GM18505 (cell line): ENCODE measurements around the gene HCFC1R1.
"Not testable (repeated sequence)": the region's sequence is repeated elsewhere in the genome, so short reads cannot be mapped to it uniquely, and the experiment has no call there.

Experiments
- ATAC-seq: cut with Tn5 transposase; IDR thresholded peaks from one replicate; pipeline ENCODE4 v1.9.1; 2021; ENCODE audit not compliant: unreplicated experiment
- POLR2A ChIP-seq: IDR thresholded peaks from 4 replicates; pipeline ENCODE4 v1.6.1; 2011; ENCODE audit warnings: borderline replicate concordance; ENCODE audit not compliant: insufficient read depth, insufficient read length; ENCODE audit errors: extremely low read depth

The HCFC1R1 gene

DNA sequence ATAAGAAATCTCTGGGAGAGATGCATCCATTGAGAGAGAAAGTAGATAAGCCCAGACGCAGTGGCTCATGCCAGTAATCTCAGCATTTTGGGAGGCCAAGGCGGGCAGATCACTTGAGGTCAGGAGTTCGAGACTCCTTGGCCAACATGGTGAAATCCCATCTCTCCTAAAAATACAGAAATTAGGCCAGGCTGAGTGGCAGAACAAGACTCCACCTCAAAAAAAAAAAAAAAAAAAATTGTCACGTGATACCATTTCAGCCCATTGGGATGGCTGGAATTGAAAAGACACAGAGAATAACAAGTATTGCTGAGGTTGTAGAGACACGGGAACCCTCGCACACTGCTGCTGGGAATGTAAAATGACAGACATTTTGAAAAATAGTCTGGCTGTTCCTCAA lies 38.8 kb upstream of the HCFC1R1 start:
- TF ChIP-seq POLR2A = no peak
- ATAC-seq = no peak

DNA sequence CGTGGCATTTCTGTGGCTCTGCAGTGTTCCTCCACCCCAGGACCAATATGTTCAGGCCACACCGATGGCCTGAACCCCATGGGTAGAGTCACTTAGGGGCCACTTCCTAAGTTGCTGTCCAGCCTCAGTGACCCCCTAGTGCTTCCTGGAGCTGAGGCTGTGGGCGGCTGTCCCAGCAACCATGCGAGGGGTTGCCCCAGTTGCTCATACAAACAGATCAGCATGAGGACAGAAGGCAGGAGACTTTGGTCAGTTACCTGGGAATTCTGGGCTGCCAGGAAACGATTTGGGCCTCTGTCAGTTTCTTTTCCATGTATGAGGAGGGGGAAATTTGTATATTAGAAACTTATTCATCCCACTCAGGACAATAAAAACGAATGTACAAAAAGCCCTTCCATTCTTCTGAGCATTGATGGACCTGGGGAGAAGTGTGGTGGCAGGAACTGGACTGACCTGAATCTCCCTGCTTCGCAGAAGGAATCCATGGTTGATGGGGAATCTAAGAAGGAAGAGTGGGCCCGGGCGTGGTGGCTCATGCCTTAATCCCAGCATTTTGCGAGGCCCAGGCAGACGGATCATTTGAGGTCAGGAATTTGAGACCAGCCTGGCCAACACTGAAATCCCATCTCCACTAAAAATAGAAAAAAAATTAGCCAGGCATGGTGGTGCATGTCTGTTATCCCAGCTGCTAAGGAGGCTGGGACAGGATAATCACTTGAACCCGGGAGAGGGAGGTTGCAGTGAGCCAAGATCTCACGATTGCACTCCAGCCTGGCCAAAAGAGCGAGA lies 36.8 kb upstream of the HCFC1R1 start:
- ATAC-seq = no peak
- TF ChIP-seq POLR2A = no peak

DNA sequence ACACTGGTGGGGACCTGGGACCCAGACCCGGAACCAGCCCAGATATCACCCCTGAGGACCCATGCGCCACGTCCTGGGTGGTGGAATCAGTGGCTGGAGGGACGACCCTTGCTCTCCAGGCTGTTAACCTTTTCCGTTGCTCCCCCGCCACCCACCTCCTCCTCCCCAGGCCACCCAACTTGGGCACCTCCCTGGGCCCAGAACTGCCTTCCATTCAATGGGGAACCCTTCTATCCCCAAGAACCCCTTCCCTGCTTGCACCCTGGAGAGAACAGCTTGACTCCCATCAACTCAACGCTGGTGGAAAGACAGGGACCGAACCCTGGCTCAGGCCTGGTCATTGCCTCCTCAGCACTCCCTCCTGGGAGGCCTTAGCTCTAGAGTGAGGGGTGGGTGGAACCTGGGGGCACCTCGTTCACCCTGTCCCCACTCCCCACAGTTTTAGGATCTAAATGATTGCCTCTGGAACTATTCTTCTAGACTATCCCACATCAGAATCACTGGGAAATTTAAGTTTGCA lies 36.0 kb upstream of the HCFC1R1 start:
- TF ChIP-seq POLR2A = no peak
- no peak for ATAC-seq

DNA sequence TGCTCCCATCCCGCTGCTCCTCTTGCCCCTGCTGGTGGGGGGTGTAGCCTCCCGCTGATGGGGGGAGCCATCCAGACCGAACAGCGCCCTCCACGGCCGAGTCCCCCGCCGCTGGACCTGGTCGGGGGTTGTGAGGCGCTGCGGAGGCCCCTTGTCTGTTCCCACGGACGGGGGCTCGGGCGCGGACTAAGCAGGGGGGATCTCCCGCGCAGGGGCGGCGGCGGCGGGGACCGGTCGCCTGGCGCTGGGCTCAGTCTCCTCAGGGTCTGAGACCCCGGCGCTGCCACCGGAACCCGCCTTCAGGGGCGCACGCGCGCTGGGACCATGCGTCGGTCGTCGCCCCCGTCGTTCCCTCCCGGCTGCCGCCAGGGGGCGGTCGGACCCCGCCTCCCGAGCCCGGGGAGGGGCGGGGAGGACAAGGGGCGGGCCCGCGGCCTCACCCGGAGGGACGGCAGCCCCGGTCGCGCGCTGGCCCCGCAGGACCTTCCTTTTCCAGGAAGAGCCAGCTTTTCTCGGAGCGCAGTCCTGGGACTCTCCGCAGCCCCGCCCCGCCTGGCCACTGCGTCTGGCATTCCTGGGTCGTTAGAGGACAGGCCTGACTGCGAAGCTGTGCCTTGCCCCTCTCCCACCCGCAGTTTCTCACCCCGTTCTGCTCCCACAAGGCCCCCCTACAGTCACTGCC lies 35.4 kb upstream of the HCFC1R1 start:
- TF ChIP-seq POLR2A = peak; percentile 62
- peak; percentile 75 for ATAC-seq

DNA sequence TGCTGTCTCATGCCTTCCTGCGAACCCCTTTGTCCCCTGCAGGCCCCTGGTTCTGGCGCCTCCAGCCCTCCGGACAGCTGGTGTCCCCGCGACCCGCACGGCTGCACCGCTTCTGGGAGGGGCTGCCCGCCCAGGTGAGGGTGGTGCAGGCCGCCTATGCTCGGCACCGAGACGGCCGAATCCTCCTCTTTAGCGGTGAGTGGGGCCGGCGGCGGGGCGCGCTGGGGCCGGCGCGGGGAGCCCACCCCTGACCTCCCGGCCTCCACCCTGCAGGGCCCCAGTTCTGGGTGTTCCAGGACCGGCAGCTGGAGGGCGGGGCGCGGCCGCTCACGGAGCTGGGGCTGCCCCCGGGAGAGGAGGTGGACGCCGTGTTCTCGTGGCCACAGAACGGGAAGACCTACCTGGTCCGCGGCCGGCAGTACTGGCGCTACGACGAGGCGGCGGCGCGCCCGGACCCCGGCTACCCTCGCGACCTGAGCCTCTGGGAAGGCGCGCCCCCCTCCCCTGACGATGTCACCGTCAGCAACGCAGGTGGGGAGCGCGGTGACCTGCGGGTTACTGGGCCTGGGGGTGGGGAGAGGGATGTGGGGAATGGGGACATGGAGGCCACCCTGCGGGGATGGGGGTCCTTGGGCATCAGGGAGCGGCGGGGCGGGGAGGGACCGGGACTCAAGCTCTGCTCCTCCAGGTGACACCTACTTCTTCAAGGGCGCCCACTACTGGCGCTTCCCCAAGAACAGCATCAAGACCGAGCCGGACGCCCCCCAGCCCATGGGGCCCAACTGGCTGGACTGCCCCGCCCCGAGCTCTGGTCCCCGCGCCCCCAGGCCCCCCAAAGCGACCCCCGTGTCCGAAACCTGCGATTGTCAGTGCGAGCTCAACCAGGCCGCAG lies 34.6 kb upstream of the HCFC1R1 start:
- TF ChIP-seq POLR2A = no peak
- ATAC-seq = no peak

DNA sequence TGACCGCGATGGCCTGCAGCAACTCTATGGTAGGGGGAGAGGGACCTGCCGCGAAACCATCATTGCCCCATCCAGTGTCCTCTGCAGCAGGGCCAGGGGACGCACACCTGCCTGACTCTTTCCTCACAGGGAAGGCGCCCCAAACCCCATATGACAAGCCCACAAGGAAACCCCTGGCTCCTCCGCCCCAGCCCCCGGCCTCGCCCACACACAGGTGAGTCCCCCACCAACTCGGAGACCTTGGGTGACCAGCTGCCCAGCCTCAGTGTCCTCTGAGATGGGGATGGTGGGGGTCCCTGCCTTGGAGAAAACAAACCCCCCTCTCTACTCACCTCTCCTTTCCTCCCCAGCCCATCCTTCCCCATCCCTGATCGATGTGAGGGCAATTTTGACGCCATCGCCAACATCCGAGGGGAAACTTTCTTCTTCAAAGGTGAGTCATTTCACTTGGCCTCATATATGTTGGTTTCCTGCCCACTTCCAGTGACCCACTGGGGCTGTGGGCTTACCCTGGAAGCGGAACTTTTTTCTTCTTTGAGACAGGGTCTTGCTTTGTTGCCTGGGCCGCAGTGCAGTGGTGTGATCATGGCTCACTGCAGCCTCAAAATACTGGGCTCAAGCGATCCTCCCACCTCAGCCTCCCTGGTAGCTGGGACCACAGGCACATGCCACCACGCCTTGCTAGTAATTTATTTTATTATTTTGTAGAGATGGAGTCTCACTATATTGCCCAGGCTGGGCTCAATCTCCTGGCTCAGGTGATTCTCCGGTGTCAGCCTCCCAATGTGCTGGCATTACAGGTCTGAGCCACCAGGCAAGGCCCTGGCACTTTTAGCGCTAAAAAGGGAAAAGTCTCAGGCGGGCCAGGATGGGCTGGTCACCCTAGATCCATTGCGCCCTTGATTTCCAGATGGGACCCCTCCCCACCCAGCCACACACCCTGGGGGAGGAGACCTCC lies 33.7 kb upstream of the HCFC1R1 start:
- no peak for ATAC-seq
- no peak for TF ChIP-seq POLR2A

DNA sequence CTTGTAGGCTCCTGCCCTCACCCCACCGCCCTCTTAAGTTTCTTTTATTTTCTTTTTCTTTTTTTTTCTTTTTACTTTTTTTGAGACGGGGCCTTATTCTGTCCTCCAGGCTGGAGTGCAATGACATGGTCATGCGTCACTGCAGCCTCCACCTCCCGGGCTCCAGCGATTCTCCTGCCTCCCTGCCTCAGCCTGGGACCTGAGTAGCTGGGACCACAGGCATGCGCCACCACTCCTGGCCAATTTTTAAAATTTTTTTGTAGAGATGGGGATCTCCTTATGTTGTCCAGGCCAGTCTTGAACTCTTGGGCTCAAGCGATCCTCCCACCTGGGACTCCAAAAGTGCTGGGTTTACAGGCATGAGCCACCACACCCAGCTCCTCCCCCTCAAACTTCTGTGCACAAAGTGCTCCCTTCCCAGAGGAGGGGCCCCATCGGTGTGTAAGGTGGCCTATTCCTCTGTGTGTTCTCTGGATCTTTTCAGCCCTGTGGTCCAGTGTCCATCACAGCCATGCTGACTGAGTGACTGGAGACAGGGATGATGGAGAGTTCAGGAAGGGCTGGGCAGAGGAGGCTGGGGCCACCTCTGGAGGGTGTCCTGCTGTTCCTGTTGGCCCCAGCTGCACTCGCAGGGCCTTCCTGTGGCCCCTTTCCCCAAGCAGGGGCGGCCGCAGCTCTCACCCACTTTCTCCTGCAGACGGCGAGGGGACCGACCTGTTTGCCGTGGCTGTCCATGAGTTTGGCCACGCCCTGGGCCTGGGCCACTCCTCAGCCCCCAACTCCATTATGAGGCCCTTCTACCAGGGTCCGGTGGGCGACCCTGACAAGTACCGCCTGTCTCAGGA lies 32.8 kb upstream of the HCFC1R1 start:
- no peak for ATAC-seq
- no peak for TF ChIP-seq POLR2A

DNA sequence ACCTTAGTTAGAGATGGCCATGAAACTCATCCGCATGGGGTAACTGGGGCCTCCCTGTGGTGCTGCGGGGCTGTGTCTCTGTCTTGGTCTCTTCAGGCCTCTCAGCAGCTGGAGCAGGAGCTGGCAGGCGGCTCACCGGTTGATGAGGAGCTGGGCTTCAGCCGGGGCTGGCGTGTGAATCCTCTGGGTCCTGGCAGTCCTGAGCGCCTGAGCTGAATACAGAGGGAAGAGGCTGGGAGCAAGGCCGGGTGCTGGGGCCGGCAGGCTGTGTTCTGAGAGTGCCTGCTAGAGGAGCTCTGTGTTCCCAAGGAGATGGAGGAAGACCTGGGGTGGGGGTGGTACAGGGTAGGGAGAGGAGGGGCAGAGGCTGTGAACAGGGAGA lies 32.0 kb upstream of the HCFC1R1 start:
- not testable (repeated sequence) for ATAC-seq

DNA sequence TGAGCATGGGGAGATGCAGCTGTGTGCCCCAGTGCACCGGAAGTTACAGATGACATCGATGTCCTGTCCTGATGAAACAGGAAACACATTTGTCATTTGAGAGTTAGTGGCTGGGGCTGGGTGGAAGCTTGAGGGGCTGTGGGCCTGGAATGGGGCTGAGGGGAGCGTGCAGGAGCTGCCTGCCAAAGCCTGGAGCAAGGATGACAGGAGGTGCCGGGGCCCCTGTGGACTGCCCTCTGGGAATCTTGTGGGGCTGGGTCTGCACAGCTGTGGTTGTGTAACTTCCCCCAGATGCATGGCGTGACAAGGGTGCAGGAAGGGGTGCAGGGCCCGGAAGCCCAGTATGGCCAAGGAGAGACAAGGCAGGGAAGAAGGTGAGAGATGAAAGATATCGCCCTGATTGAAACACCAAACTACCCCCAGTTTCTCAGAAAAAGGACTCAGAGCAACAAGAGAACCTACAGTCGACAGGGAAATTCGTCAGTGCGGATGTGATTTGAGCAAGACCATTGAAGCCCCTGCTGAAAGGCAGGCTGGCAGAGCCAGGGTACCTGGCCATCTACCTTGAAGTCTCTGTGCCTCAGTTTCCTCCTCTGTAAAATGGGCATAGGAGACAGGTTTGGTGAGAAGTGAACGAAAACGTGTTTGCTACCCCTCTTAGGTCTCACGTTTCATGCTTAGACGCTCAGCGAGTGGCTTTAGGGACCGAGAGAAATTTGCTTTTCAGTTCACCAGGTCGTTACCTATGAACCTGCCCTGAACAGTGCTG lies 31.4 kb upstream of the HCFC1R1 start:
- ATAC-seq = no peak
- no peak for TF ChIP-seq POLR2A

DNA sequence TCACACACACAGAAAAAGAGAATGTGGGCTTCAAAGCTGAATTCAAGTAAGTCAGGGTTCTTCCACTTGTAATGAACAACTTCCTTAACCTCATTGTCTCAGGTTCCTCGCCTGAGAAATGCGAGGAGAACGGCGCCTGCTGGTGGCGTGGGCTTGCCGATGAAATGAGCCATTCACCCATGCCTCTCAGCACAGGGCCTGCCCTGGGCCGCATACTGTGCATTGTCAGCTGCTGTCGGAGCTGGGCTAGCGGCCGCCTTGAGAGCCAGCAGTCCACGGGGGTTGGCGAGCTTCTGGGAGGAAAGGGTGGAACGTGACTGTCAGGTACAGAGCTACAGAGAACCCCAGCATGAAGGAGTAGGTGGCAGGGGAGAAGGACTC lies 29.6 kb upstream of the HCFC1R1 start:
- not testable (repeated sequence) for ATAC-seq

DNA sequence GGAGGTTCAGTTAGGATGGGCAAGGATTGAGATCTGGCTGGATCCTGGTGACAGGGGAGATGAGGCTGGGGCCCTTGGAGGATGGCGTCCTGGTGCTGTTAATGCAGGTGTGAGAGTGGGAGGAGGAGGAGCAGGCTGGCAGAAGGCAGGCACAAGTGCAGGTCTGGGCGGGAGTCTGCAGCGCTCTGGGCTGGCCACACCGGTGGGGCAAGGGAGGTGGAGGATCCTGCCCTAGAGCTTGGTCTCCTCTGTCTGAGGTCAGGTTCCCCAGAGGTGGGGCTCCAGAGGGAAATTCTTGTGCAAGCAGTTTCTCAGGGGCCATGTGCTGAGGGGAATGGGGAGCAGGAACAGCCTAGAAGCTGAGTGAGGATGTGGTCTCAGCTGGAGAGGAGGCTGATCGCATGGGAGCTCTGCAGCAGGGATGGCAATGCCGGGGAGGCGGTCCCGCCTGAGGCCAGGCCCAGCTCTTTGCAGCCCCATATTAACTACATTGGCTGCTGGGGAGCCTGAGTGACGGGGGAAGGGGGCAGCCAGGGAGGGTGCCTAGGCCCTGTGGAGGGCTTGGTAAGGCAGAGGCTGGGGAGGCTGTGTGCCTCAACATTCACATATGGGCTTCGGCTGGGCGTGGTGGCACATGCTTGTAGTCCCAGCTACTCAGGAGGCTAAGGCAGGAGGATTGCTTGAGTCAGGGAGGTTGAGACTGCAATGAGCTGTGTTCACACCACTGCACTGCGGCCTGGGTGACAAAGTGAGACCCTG lies 29.0 kb upstream of the HCFC1R1 start:
- not testable (repeated sequence) for ATAC-seq

DNA sequence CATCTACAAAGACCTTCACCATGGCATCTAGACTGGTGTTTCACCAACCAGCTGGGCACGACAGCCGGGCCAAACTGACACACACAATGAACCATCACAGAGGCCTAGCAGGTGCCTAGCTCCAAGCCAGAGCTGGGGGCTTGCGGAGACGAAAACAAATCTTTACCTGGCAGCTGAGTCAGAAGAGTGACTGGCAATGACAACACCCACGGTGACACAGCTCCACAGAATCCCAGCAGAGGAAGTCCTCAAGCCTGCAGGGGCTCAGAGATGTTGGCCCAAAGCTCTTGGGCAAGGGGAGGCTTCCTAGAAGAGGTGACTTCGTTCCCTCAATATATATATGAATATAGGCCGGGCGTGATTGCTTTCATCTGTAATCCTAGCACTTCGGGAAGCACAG lies 27.8 kb upstream of the HCFC1R1 start:
- no peak for ATAC-seq
- TF ChIP-seq POLR2A = no peak
